Stimulated activated CD4-positive, alpha-beta T cell treated with anti-CD3 and anti-CD28 coated beads, Interleukin-12 subunit alpha, Interleukin-12 subunit beta, amount 100 ng/mL, for 4 hours (primary cell): Measurements from ENCODE around the gene KIAA1671.
"Not testable (repeated sequence)": the region's sequence is repeated elsewhere in the genome, so short reads cannot be mapped to it uniquely, and the experiment has no call there.

Source experiments
- DNase-seq: peaks from one replicate; pipeline ENCODE4 v3.0.0-alpha.2; 2020

The KIAA1671 gene

DNA sequence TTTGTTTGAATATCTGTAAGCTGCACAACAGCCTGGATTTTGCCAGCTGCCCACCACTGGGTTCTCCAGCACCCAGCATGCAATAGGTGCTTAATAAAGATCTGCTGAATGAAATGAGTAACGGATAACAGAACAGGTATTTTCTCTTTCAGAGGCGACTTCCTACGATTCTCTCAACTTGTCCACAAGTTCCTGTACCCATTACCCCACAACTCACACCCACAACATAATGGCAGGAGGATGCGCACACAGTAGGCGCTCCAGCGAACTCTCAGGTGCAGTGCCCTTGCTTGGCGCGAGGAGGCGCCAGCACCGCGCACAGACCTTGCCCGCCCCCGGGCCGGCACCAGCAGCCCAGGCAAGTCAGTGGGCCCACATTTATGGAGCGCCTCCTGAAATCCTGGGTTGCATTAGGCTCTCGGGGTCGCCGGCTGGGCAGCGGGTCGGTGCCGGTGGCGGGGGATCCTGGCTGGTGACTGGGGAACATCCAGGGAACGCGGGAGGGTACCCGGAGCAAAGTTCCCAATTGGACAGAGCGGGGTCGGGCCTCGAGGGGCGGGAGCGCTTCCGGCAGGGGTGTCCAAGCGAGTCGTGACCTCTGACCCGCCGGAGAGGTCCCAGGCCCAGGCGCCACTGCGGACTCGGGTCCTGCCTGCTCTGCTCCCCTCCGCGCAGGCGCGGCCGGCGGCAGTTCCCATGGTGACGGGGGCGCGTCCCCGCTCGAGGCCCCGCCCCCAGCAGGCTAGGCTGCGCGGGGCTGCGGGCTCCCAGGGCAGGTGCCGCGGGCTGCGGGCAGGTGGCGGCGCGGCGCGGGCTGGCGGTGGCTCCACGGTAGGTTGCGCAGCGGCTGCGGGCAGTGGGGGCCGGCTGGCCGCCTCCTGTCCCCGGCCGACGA lies at the start of gene KIAA1671:
Gene KIAA1671 (plus strand): TSS at position 775 of the 895 bp plus-strand sequence. CDS start 75,284 bp downstream, outside the sequence.
- DNase-seq, result peak; percentile 88

- no peak for DNase-seq
These were observed 46.6 kb upstream of the KIAA1671 start for GRCh38 chr22:24905909-24906308.

DNA sequence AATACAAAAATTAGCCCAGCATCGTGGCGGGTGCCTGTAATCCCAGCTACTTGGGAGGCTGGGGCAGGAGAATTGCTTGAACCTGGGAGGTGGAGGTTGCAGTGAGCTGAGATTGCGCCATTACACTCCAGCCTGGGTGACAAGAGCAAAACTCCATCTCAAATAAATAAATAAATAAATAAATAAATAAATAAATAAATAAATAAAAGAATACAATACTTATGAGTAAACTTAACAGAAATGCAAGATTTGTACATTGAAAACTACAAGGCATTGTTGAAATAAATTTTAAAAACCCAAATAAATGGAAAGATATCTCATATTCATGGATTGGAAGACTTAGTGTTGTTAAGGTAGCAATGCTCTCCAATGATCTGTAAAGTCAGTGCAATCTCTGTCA lies 45.4 kb upstream of the KIAA1671 start:
- not testable (repeated sequence) for DNase-seq

- no peak for DNase-seq
These were observed 32.5 kb upstream of the KIAA1671 start for GRCh38 chr22:24920029-24920428.

- no peak for DNase-seq
These were observed 26.7 kb upstream of the KIAA1671 start for GRCh38 chr22:24925586-24926427.

- no peak for DNase-seq
These were observed 26.1 kb upstream of the KIAA1671 start for GRCh38 chr22:24926428-24926725.

- no peak for DNase-seq
These were observed 25.5 kb upstream of the KIAA1671 start for GRCh38 chr22:24926849-24927579.

GRCh38 chr22:24928322-24928721 lies 24.2 kb upstream of the KIAA1671 start:
- no peak for DNase-seq

DNA sequence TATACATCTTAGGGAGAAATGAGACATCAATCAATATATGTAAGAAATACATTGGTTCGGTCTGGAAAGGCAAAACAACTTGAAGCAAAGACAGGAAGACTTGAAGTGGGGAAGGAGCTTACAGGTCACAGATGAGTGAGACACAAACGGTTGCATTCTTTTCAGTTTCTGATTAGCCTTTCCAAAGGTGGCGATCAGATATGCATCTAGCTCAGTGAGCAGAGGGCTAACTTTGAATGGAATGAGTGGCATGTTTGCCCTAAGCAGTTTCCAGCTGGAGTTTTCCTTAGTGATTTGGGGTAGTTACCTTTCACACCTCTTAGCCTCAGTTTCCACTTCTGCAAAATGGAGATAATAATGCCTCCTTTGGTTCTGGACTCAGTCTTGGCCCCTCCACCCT lies 21.8 kb upstream of the KIAA1671 start:
- no peak for DNase-seq

DNA sequence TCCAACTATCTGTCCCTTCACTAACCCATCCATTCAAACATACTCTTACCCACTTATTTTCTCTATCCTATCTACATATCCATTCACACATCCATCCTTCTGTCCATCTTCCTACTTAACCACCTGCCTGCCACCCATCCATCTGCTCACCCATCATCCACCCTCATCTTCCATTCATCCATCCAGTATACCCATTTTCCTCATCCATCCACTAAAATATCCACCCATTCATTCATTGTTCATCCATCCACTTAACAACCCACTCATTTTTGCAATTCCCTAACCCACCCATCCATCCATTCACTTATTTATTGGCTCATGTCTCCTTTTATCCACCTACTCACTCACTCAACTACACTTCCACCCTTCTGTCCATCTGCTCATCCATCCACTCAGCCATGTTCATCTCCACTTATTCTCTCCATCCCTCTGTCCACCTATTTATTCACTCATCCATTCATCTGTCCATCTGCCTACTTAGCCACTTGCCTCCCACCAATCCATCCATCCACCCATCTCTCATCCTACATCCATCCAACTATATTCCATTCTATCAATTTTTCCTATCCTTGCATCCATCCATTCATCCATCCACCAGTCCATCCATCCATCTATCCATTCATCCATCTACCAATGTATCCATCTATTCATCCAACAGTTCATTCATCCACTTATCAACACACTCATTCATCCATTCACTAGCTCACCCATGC lies 16.6 kb upstream of the KIAA1671 start:
- no peak for DNase-seq

DNA sequence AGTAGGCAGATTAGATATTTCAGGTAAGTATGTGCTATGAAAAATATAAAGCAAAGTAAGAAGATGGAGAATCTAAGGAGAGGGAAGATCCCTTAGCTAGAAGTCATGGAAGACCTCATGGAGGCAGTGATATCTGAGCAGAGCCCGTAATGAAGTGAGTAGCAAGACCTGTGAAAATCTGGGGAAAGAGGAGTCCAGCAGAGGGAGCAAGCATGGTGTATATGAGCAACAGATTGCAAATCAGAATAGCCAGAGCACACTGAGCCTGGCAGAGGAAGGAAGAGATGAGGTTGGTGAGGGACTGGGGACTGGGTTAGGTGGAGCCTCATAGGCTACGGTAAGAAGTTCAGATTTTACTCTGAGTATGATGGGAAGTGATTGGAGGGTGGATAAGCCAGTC lies 15.4 kb upstream of the KIAA1671 start:
- DNase-seq, result no peak

DNA sequence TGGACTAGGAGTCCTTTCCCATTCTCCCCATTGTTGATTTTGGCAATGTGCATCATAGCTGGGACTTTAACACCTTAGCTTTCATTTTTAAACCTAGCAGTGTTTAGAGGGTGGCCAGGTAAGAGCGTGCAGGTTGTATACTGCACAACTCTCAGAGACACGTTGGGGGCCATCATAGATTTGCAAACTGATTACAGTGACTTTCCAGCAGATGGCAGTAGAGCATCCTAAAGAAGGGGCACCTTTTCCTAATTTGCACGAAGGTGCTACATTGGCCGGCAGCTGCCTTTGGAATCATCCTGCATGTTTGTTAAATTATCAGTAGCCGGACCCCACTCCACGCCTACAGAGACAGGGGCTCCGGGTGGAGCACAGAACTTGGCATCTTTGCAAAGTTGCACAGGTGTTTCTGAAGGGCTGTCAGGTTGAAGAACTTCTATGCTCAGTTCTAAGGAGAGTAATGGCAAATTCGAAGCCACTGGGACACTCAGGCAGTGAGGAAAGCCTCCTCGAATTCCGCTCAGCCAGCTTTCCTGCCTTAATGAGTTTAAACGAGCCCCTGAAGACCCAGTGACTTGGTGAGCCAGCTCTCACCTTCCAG lies 13.7 kb upstream of the KIAA1671 start:
- DNase-seq, result no peak

DNA sequence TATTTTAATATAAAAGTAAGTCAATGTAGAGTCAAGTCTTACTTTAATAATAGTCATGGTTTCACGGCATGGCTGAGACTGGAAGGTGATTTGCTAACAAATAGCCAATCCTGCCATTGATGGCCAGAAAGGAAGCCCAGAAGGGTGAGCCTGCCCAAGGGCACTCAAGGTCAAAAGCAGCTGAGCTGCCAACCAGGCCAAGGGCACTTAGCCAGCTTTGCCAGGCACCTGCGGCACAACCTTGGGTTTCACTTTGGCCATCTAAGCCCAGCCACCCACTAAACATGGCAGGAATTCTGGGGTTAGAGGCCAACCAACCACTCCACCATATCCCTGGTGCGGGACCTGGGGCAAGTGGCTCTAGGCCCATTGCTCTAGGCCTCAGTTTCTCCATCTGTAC lies 10.2 kb upstream of the KIAA1671 start:
- no peak for DNase-seq

- no peak for DNase-seq
These were observed 8.1 kb upstream of the KIAA1671 start for GRCh38 chr22:24944217-24944937.

GRCh38 chr22:24945430-24945829 lies 7.1 kb upstream of the KIAA1671 start:
- DNase-seq, result no peak

DNA sequence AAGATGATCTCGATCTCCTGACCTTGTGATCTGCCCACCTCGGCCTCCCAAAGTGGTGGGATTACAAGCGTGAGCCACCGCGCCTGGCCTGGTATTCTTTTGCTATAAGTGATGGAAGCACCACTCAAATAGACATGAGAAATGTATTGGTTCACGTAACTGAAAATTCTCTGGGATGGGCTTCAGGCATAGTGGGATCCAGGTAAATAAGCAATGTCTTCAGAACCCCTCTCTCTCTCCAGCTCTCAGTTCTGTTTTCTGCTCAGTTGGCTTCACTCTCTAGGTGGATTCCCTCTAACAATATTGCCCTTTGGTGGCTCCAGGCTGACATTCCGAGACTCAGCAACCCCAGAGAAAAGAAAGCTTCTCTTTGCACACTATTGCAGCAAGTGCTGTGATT lies 5.1 kb upstream of the KIAA1671 start:
- DNase-seq, result no peak

DNA sequence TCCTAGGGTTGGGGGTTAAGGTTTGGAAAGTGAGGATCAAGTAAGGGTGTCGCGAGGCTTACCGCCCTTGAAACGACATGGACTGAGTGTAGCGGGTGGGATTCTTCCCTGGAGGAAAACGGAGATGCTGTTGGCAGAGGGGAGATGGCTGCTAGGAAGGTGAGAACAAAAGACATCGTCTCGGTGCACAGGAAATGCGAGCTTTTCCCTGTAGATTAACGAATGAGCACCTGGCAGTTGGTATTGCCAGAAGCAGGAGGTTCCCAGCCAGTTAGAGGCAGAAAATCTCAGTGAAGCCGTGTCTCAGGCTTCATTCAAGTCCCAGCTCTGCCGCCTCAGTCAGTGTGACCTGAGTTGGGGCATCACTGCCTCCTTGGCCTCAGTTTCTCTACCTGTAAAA lies 4.6 kb upstream of the KIAA1671 start:
- DNase-seq, result no peak

- no peak for DNase-seq
These were observed 3.9 kb upstream of the KIAA1671 start for GRCh38 chr22:24948356-24949202.

- no peak for DNase-seq
These were observed 2.1 kb upstream of the KIAA1671 start for GRCh38 chr22:24950272-24950902.

DNA sequence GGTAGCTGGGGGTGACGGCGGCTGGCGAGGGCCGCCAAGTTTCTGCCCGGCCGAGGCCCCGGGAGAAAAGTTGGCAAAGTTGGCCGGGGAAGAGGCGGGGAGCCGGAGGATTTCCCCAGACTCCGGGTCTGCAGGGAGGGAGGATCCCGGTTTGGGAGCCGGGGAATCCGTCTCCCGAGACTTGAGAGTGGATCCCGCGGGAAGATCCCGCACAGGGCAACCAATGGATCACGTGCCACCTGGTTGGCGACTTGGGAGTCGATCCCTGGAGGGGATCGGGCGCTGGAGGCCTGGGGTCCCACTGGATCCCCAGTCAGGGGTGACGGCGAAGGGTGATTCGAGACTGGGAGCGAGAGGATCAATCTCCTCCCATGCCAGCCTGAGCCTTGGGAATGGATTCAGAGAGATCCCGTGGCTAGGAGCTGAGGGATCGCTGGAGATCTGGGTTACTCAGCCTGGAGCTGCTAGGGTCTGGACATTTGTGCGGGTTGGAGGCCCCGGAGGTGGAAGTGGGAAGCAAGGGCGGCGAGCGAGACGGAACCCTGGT lies 394 bp downstream of the KIAA1671 start:
- no peak for DNase-seq
